OCI-LY7 (cell line): ENCODE measurements around the gene CTBP2. TPM values are rescaled to one million over a fixed set of nuclear protein-coding genes. Genes with fewer than 3 reads are reported as not detected.

ENCODE experiments used
- BruUV-seq: library from RNA; stranded (reverse); fragments of 400-500 nt; replicated peaks from 2 replicates; lab custom pipeline; 2021; lab: Mats Ljungman, UMichigan
- CTCF ChIA-PET: fragments of 300-600 bp; sonication (Branson Sonifier 250); formaldehyde crosslinking; loops from one replicate; lab custom pipeline; 2022; ENCODE audit warnings: antibody characterized with exemption; ENCODE audit not compliant: unreplicated experiment; lab: Charles Lee
- POLR2A ChIA-PET: fragments of 300-600 bp; sonication (Branson Sonifier 250); formaldehyde crosslinking; loops from one replicate; lab custom pipeline; 2022; ENCODE audit warnings: antibody characterized with exemption; lab: Charles Lee
- DNase-seq: peaks from one replicate; pipeline ENCODE4 v3.0.0-alpha.2; 2015; ENCODE audit warnings: low spot score
- H2AFZ ChIP-seq: fragments of 200-600 bp; sonication (generic), shearing (Covaris generic); 2 replicates; pipeline ENCODE4 v1.6.1; 2014; ENCODE audit warnings: mild to moderate bottlenecking, antibody characterized with exemption, low read length, moderate library complexity
- H3K27ac ChIP-seq: fragments of 200-600 bp; sonication (generic); 2 replicates; pipeline ENCODE4 v1.5.1; 2014; ENCODE audit warnings: mixed run types, low read depth, mild to moderate bottlenecking, moderate library complexity, low read length, inconsistent platforms; ENCODE audit not compliant: poor library complexity, severe bottlenecking
- H3K36me3 ChIP-seq: fragments of 200-600 bp; sonication (generic); 2 replicates; pipeline ENCODE4 v1.6.1; 2014; ENCODE audit warnings: mild to moderate bottlenecking, antibody characterized with exemption, low read length, moderate library complexity, mixed read lengths; ENCODE audit not compliant: insufficient read depth
- H3K4me1 ChIP-seq: fragments of 200-600 bp; sonication (generic); 2 replicates; pipeline ENCODE4 v1.5.1; 2014; ENCODE audit warnings: mild to moderate bottlenecking, low read length; ENCODE audit not compliant: insufficient read depth, poor library complexity, severe bottlenecking
- H3K4me2 ChIP-seq: fragments of 200-600 bp; sonication (generic); 2 replicates; pipeline ENCODE4 v1.6.1; 2014; ENCODE audit warnings: mild to moderate bottlenecking, low read length
- H3K4me3 ChIP-seq: fragments of 200-600 bp; sonication (generic); 2 replicates; pipeline ENCODE4 v1.5.1; 2014; ENCODE audit warnings: mild to moderate bottlenecking, low read depth, low read length; ENCODE audit not compliant: poor library complexity, severe bottlenecking
- H3K79me2 ChIP-seq: fragments of 200-600 bp; sonication (generic); 2 replicates; pipeline ENCODE4 v1.6.1; 2016; ENCODE audit warnings: low read depth, mild to moderate bottlenecking, low read length, moderate library complexity, mixed read lengths; ENCODE audit not compliant: insufficient read depth
- H3K9me2 ChIP-seq: fragments of 200-600 bp; sonication (generic); 2 replicates; pipeline ENCODE4 v1.6.1; 2016; ENCODE audit warnings: mild to moderate bottlenecking, low read length, mixed read lengths; ENCODE audit not compliant: insufficient read depth
- H3K9me3 ChIP-seq: fragments of 200-600 bp; sonication (generic); 2 replicates; pipeline ENCODE4 v1.6.1; 2014; ENCODE audit warnings: mild to moderate bottlenecking, mixed run types, low read length, mixed read lengths
- H4K20me1 ChIP-seq: fragments of 200-600 bp; sonication (generic); 2 replicates; pipeline ENCODE4 v1.6.1; 2014; ENCODE audit warnings: mild to moderate bottlenecking, antibody characterized with exemption, low read length, moderate library complexity, mixed read lengths; ENCODE audit not compliant: insufficient read depth
- EZH2phosphoT487 ChIP-seq: fragments of 200-600 bp; sonication (generic); IDR thresholded peaks from 2 replicates; pipeline ENCODE4 v1.6.1; 2018; ENCODE audit warnings: low read depth, borderline replicate concordance, mild to moderate bottlenecking, mixed run types, antibody characterized with exemption, low read length, moderate library complexity, mixed read lengths
- intact Hi-C: fragments of 100-400 bp; cut with micrococcal nuclease; formaldehyde crosslinking; loops from one replicate; pipeline ENCODE4 v1.10.0; 2022; ENCODE audit not compliant: unreplicated experiment
- total RNA-seq, 2 experiments: library from RNA; depleted of rRNA in 1 of 2; stranded (reverse); fragments of >200 nt in 1 of 2; shearing (Covaris generic) in 1 of 2; gene quantifications; 2 replicates each; pipeline ENCODE4 v1.2.3, GENCODE V29; 2014 to 2022
- TF ChIP-seq, protein P1 (sequence below): fragments of 200-600 bp; sonication (generic); conservative IDR thresholded peaks from 2 replicates; pipeline ENCODE4 v1.5.1; 2014; ENCODE audit warnings: mild to moderate bottlenecking, antibody characterized with exemption, low read length, moderate library complexity, mixed read lengths

Gene CTBP2
- total RNA-seq, 2 experiments from 2014 or later: not detected

DNA sequence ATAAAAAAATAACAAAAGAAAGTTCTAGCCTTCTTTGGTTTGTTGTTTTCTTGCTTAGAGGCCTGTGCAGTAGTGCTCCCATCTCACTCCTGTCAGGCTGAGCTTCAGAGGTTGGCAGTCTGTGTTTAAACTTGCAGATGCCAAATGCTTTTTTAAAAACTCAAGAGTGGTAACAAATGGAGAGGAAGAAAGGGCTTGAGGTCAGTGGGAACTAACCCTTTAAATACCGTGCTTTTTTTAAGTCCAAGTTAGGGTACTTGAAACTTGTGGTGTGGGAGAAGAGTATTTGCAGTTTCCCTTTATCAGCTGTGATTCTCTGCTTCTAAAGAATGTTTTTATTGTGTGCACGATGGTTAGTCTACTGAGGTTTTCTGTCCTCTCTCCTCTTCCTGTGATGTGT is 189.1 kb downstream of the CTBP2 start:
- TF ChIP-seq, protein P1, sequence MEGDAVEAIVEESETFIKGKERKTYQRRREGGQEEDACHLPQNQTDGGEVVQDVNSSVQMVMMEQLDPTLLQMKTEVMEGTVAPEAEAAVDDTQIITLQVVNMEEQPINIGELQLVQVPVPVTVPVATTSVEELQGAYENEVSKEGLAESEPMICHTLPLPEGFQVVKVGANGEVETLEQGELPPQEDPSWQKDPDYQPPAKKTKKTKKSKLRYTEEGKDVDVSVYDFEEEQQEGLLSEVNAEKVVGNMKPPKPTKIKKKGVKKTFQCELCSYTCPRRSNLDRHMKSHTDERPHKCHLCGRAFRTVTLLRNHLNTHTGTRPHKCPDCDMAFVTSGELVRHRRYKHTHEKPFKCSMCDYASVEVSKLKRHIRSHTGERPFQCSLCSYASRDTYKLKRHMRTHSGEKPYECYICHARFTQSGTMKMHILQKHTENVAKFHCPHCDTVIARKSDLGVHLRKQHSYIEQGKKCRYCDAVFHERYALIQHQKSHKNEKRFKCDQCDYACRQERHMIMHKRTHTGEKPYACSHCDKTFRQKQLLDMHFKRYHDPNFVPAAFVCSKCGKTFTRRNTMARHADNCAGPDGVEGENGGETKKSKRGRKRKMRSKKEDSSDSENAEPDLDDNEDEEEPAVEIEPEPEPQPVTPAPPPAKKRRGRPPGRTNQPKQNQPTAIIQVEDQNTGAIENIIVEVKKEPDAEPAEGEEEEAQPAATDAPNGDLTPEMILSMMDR: no peak
- TF ChIP-seq EZH2phosphoT487: no peak
- CTCF ChIA-PET: no interaction called here
- no peaks in the 10 kb centered on the region for H3K79me2 ChIP-seq
- peaks cover 66% of the 10 kb centered on the region for H3K36me3 ChIP-seq
- no peak for DNase-seq
- H3K9me2 ChIP-seq: no peaks in the 10 kb centered on the region
- H2AFZ ChIP-seq: no peak overlapping the region
- intact Hi-C loops: no loop called here
- POLR2A ChIA-PET: interaction anchor here (0.8 to 1.6 kb wide), 2 partner anchors 9 to 22 kb away, joined by 3 to 4 read pairs; no protein-coding TSS in a partner anchor
- 0 out of 2 replicates have a peak, but pooled peaks cover 7% of the 10 kb centered on the region for H4K20me1 ChIP-seq
- no peaks in the 10 kb centered on the region for H3K9me3 ChIP-seq
- no peak overlapping the region for H3K27ac ChIP-seq
- H3K4me2 ChIP-seq: no peak overlapping the region
- H3K4me1 ChIP-seq: peaks cover 10% of the 10 kb centered on the region
- H3K4me3 ChIP-seq: no peak overlapping the region
- BruUV-seq: no TSS peak

- ChIA-PET POLR2A (no interaction called here), CTCF (no interaction called here)
- no peak for TF ChIP-seq EZH2phosphoT487
- TF ChIP-seq, protein P1: no peak
These were observed 193.1 kb downstream of the CTBP2 start for GRCh38 chr10:124967255-124967654.

GRCh38 chr10:124966008-124966407 is 194.4 kb downstream of the CTBP2 start:
- no peak for DNase-seq
- Histone ChIP-seq H3K79me2 (peaks cover 26% of the 10 kb centered on the region; the same call in 1 of the 2 replicates), H3K4me3 (no peak overlapping the region), H4K20me1 (peaks cover 12% of the 10 kb centered on the region; the same call in 1 of the 2 replicates), H3K9me3 (no peaks in the 10 kb centered on the region), H3K36me3 (peaks cover 37% of the 10 kb centered on the region), H3K9me2 (no peaks in the 10 kb centered on the region), H3K4me2 (no peak overlapping the region), H3K27ac (no peak overlapping the region), H2AFZ (no peak overlapping the region), H3K4me1 (peaks cover 7% of the 10 kb centered on the region)
- TF ChIP-seq, protein P1: no peak
- CTCF ChIA-PET: no interaction called here
- POLR2A ChIA-PET: interaction anchor here (0.6 kb wide), 1 partner anchor 22 kb away, joined by 3 read pairs; no protein-coding TSS in a partner anchor
- BruUV-seq: no TSS peak
- intact Hi-C loops: no loop called here

More at GRCh38 chr10:124967255-124967654, 193.1 kb downstream of the CTBP2 start:
- no TSS peak for BruUV-seq
- Histone ChIP-seq H3K27ac (no peak overlapping the region), H4K20me1 (peaks cover 19% of the 10 kb centered on the region; the same call in 1 of the 2 replicates), H3K79me2 (peaks cover 14% of the 10 kb centered on the region; the same call in 1 of the 2 replicates), H3K4me2 (no peak overlapping the region), H3K4me1 (peaks cover 10% of the 10 kb centered on the region), H3K9me3 (no peaks in the 10 kb centered on the region), H2AFZ (no peak overlapping the region), H3K36me3 (peaks cover 37% of the 10 kb centered on the region), H3K9me2 (no peaks in the 10 kb centered on the region), H3K4me3 (no peak overlapping the region)
- no peak for DNase-seq
- intact Hi-C loops: no loop called here
